Measurements from ENCODE around the gene PLAAT3.
"Not testable (repeated sequence)": the region's sequence is repeated elsewhere in the genome, so short reads cannot be mapped to it uniquely, and the experiment has no call there.

The PLAAT3 gene

DNA sequence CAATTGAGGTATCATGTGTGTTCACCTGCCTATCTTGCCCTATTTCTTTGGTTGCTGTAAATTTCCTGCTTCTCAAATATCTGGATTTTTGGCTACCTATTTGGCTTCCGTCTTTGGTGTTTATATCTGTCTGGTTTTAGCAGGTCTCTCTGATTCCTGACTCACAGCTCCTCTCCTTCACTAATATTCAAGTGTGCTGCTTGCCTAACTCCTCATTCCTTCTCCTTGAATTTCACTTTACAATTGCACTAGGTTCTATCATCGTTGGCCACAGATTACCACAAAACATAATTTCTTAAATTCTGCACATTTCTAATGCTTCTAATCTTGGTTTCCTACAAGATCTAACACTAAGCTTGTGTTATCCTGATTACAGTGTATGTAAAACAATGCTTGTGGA, 71.7 kb downstream of the PLAAT3 start:
- not testable (repeated sequence) for DNase-seq (ENCODE audit: low spot score); FAIRE-seq

DNA sequence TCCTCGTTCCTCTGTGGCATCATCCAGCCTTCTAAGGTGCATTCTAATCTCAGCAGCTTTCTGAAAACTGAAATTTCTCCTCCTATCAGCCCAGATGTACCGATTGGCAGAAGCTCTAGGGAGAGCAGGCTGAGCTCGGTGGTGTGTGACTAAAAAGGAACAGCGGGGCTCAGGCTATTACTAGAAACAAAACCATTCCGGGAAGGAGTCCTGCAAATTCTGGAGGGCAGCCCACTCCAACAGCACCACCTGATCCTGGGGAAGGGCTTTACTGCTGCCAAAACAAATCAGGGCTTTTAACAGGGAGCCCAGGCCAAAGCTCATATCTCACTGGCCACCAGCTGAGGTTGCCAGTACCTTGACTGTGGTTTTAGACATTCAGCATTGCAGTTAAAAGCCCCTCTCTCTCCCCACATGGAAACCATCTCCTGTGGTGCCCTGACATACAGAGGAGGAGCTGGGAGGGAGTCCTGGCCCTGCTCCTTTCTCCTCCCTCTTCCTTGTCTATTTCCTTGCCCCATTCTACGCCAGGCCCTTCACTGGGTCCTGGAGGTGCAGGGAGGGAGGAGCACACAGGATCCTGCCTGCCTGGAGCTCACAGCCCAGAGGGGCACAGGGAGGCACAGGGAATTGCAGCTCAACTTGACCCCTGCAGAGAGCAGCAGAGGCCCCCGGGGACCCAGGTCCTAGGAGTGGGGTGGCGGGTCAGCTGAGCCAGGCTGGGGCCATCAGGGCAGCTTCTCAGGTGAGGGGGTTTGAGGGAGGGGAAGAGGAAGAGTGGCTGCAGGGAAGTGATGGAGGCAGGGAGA, 76.7 kb downstream of the PLAAT3 start:
- no peak for DNase-seq (ENCODE audit: low spot score)
- no peak for FAIRE-seq

DNA sequence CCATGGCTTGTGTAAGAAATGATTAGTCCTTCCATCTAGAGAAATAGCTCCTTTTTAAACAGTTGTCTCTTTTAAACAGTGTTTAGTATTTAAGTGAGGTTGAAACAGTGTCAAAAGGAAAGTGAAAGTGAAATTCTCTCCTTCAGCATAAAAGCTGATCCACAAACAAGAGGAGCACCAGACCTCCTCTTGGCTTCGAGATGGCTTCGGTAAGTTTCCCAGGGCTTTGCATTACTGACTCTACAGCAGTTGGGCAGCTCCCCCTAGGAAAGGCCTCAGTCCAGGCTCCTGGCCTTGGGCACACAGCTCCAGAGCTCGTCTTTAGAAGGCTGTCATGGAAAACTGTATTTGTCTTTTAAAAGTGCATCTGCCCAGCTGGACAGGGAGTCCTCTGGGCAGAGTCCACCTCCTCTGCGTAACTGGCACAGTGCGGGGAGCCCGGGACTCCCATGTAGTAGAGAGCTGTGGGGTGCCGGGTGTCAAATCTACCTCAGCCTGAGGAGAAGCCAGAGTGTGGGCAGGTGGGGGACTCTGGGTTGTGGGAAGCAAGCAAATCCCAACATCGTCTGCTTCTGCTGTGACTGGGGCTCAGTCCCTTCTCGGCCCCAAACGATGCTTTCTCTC, 77.5 kb downstream of the PLAAT3 start, which contains the start of gene PLAAT4:
TSS of gene PLAAT4 (plus strand) at position 140 of the 624 bp plus-strand sequence. CDS start at position 201, 61 bp downstream.
- no peak for DNase-seq (ENCODE audit: low spot score)
- FAIRE-seq, result no peak

DNA sequence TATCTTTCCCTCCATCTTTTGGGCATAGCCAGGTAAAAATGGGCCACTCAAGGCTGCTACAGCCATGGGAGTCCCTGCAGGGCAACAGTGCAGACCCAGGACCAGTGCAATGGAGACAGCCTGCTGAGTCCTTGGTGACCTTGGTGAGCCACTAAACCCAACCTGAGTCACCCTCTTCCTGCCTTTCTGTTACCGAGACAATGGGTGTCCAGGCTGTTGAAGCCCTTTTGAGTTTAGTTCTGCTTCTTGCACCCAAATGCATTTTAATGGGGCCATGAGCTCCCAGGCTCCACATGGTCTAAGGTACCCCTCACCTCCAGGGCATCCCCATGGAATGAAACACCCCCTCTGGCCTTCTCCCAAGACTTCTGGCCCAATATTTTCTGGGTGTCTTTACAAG, 78.5 kb downstream of the PLAAT3 start:
- FAIRE-seq, result no peak

DNA sequence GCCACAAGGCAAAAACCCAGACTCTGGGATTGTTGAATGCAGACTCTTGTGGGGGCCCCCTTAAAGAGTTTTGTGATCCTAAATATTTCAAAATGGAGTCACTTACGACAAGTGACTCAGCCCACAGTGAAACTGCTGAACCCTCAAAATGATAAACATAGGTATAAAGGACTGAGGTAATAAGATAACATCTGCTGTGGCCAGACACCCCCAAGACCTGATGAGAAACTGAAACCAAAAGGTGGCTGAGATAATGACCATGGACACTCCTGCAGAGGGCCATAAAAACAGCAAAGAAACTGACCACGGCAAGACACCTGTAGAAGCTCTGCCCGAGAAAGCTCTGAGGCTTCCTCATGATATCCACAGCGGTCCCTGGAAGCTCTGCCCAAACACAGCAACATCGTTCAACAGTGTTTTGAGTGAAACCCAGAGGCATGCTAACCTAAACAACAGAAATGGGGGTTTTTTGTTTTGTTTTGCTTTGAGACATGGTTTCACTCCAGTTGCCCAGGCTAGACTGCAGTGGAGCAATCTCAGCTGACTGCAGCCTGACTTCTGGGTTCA, 79.3 kb downstream of the PLAAT3 start:
- FAIRE-seq (no peak), DNase-seq (ENCODE audit: low spot score) (no peak)

More for the DNA sequence above, 78.5 kb downstream of the PLAAT3 start:
- DNase-seq (ENCODE audit: low spot score), result no peak

DNA sequence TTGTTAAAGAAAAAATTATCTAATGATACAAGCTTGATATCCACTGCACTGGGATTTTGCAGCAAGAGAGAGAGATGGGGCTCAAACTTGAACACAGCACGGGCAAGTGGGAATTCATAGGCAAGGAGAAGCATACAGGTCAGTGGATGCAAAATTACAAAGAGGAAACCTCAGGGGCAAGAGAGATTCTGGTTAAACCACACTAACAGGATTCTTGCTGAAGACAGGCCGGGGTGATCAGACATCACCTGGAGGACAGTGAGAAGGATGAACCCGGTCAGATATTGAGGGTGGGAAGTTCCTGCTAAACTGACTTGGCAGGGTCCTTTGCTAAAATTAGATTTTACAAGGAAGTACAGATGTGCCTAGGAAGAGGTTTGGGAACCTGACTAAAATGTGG, 80.2 kb downstream of the PLAAT3 start:
- FAIRE-seq, result no peak
- DNase-seq (ENCODE audit: low spot score), result no peak

GRCh38 chr11:63532799-63533475, 81.3 kb downstream of the PLAAT3 start:
- FAIRE-seq (no peak), DNase-seq (ENCODE audit: low spot score) (no peak)

DNA sequence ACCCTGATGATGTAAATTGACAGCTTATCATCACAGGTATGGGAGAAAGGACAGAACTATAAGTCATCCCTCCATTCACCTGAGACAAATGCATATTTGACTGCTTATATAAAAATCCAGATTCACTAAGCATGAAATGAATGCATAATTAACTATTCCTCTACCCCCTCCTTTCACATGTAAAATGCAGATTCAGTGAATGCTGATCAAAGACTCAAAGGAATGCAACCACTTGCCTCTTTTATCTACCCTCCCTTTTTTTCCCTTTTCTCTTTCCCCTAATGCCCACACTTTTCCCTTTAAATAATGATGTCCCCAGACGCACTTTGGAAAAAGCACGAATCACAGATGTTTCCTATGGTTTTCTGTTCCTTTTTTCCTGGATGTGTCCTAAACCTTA, 82.1 kb downstream of the PLAAT3 start:
- DNase-seq (ENCODE audit: low spot score) (no peak), FAIRE-seq (no peak)

DNA sequence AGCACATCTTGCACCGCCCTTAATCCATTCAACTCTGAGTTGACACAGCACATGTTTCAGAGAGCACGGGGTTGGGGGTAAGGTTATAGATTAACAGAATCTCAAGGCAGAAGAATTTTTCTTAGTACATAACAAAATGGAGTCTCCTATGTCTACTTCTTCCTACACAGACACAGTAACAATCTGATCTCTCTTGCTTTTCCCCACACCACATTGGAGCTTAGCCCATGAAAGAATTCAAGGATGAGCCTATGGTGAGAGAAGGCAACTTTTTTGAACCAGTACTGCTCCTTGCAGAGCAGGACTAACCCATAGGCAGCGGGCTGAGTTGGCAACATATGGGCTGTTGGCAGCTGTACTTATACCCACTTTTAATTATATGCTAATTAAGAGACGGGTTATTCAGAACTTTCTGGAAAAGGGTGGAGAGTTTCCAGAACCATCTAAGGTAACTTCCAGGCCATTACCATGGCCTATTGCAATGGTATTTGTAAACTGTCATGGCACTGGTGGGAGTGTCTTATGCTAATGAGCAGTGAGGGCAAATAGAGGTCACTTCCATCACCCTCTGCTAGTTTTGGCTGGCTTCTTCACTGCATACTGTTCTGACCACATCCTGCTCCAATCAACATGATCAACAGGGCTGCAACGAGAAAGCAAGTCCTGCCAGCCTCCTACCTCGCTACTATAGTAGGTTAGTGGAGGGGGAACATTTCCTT, 83.0 kb downstream of the PLAAT3 start:
- peak; percentile 62 for DNase-seq (ENCODE audit: low spot score)
- FAIRE-seq, result peak; percentile 55

DNA sequence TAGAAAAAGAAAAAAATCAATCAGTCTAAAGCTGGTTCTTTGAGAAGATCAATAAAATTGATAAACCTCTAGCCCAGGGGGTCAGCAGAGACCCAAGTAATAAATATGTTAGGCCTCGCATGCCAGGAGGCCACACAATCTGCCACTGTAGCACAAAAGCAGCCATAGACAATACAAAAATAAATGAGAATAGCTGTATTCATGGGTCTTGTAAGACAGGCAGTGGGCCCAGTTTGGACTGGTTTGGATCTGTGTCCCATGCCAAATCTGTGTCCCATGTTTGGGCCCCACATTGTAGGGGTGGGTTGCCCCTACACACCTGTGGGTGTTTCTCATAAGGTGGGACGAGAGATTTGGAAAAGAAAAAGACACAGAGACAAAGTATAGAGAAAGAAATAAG, 84.2 kb downstream of the PLAAT3 start:
- DNase-seq (ENCODE audit: low spot score) (no peak), FAIRE-seq (no peak)

- DNase-seq (ENCODE audit: low spot score); FAIRE-seq: not testable (repeated sequence)
Measured at GRCh38 chr11:63529373-63529772, 84.9 kb downstream of the PLAAT3 start.

GRCh38 chr11:63528729-63529278, 85.4 kb downstream of the PLAAT3 start:
- FAIRE-seq, result not testable (repeated sequence)

DNA sequence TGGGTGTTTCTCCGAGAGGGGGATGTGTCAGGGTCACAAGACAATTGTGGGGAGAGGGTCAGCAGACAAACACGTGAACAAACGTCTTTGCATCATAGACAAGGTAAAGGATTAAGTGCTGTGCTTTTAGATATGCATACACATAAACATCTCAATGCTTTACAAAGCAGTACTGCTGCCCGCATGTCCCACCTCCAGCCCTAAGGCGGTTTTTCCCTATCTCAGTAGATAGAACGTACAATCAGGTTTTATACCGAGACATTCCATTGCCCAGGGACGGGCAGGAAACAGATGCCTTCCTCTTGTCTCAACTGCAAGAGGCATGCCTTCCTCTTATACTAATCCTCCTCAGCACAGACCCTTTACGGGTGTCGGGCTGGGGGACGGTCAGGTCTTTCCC, 86.1 kb downstream of the PLAAT3 start:
- not testable (repeated sequence) for DNase-seq (ENCODE audit: low spot score)

More at GRCh38 chr11:63528729-63529278, 85.4 kb downstream of the PLAAT3 start:
- DNase-seq (ENCODE audit: low spot score), result not testable (repeated sequence)

GRCh38 chr11:63527667-63528066, 86.6 kb downstream of the PLAAT3 start:
- DNase-seq (ENCODE audit: low spot score) (no peak), FAIRE-seq (no peak)

More for the DNA sequence above, 86.1 kb downstream of the PLAAT3 start:
- not testable (repeated sequence) for FAIRE-seq

Data from RCC 7860 (cell line).